GM12878 (cell line): Measurements from ENCODE around the gene AGBL1.

ENCODE experiments used
- CTCF ChIP-seq, 3 experiments: IDR thresholded peaks in 2 of 3; conservative IDR thresholded peaks in 1 of 3; 2 replicates each; pipeline ENCODE4 v1.5.1; 2011; ENCODE audit warnings: low read depth in 3 of 3, low read length in 3 of 3, mild to moderate bottlenecking in 3 of 3, control low read depth in 2 of 3, moderate library complexity in 2 of 3, inconsistent platforms in 1 of 3, mixed read lengths in 1 of 3; ENCODE audit not compliant: control insufficient read depth in 2 of 3, insufficient read depth in 1 of 3; ENCODE audit errors: extremely low read depth in 1 of 3
- CUX1 ChIP-seq: IDR thresholded peaks from 2 replicates; pipeline ENCODE4 v1.6.1; 2012; ENCODE audit warnings: improper control_type of control experiment, low read depth, low read length; ENCODE audit not compliant: insufficient replicate concordance
- EP300 ChIP-seq, 2 experiments: fragments of 150-350 bp in 1 of 2; IDR thresholded peaks; 2 replicates each; pipeline ENCODE4 v1.6.1; 2011 to 2012; ENCODE audit warnings: low read depth in 2 of 2, low read length in 2 of 2, borderline replicate concordance in 1 of 2, improper control_type of control experiment in 1 of 2, inconsistent platforms in 1 of 2; ENCODE audit not compliant: control insufficient read depth in 1 of 2
- EZH2 ChIP-seq: IDR thresholded peaks from 2 replicates; pipeline ENCODE4 v1.6.1; 2012; ENCODE audit warnings: low read depth, mild to moderate bottlenecking, control low read depth, inconsistent platforms, low read length, borderline replicate concordance; ENCODE audit not compliant: control insufficient read depth
- MYC ChIP-seq: IDR thresholded peaks from 2 replicates; pipeline ENCODE4 v1.6.1; 2011; ENCODE audit warnings: mild to moderate bottlenecking, low read length, moderate library complexity, inconsistent platforms; ENCODE audit not compliant: insufficient read depth, insufficient replicate concordance, insufficient read length, severe bottlenecking
- REST ChIP-seq: IDR thresholded peaks from 2 replicates; pipeline ENCODE4 v1.6.1; 2012; ENCODE audit warnings: mild to moderate bottlenecking, low read depth, low read length
- SP1 ChIP-seq: IDR thresholded peaks from one replicate; pipeline ENCODE4 v1.6.1; 2011; ENCODE audit warnings: low read depth, low read length
- SRF ChIP-seq, 2 experiments: IDR thresholded peaks; 2 replicates each; pipeline ENCODE4 v1.6.1; 2011; ENCODE audit warnings: low read depth in 2 of 2, low read length in 2 of 2, mild to moderate bottlenecking in 1 of 2, moderate library complexity in 1 of 2
- YY1 ChIP-seq: IDR thresholded peaks from 2 replicates; pipeline ENCODE4 v1.6.1; 2011; ENCODE audit warnings: low read depth, mild to moderate bottlenecking, low read length
- ZNF274 ChIP-seq: IDR thresholded peaks from one replicate; pipeline ENCODE4 v1.8.0; 2011; ENCODE audit not compliant: insufficient read length, insufficient read depth

- TF ChIP-seq EP300 (IDR thresholded peaks at IDR 0.05; ENCODE audit: borderline replicate concordance in 1 of 2, control insufficient read depth in 1 of 2, low read depth in 2 of 2, low read length in 2 of 2) (no peak), SRF (IDR thresholded peaks at IDR 0.05; ENCODE audit: low read depth in 2 of 2, low read length in 2 of 2) (no peak), SP1 (no peak), YY1 (no peak), CTCF (IDR thresholded peaks at IDR 0.05 in 2 of 3, conservative IDR thresholded peaks at IDR 0.05 in 1 of 3; ENCODE audit: control insufficient read depth in 2 of 3, extremely low read depth in 1 of 3, insufficient read depth in 1 of 3, low read depth in 3 of 3, low read length in 3 of 3) (no peak), EZH2 (no peak), REST (no peak), MYC (no peak), ZNF274 (no peak), CUX1 (no peak)
Measured at GRCh38 chr15:86483936-86484335, 404.3 kb downstream of the AGBL1 start.
